Esophagus squamous epithelium (tissue), 4 donors: Measurements from ENCODE around the gene ELMO1.

ENCODE experiments used
- POLR2A ChIP-seq, 4 donors: fragments of 450-650 bp; IDR thresholded peaks; one replicate each; pipeline ENCODE4 v1.6.1; 2017; ENCODE audit warnings: antibody characterized with exemption in 4 of 4, mild to moderate bottlenecking in 4 of 4, moderate library complexity in 3 of 4
- TF ChIP-seq, protein P1 (sequence below), 6 experiments: fragments of 450-650 bp in 4 of 6; fragments of 200-600 bp in 2 of 6; sonication (generic) in 2 of 6; IDR thresholded peaks; one replicate each; pipeline ENCODE4 v1.5.1; 2016 to 2019; ENCODE audit warnings: antibody characterized with exemption in 6 of 6, mild to moderate bottlenecking in 4 of 6, moderate library complexity in 4 of 6

DNA sequence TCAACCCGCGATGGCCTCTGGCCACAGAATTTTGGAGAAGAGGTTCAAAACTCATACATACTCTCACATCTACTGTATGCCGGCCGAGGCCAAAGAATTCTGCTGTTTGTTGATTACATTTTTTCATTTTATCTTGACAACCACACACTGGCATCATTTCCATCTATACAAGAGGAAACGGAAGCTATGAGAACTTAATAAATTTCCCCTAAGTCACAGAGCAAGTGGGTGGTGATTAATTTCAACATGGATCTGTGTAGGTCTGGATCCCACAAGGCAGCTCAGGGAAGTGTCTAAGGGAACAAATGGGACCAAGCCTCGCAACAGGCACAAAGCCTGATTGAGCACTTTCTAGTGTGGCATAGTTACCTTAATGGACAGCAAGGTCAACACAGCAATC, 18.0 kb downstream of the ELMO1 start:
- TF ChIP-seq, protein P1, sequence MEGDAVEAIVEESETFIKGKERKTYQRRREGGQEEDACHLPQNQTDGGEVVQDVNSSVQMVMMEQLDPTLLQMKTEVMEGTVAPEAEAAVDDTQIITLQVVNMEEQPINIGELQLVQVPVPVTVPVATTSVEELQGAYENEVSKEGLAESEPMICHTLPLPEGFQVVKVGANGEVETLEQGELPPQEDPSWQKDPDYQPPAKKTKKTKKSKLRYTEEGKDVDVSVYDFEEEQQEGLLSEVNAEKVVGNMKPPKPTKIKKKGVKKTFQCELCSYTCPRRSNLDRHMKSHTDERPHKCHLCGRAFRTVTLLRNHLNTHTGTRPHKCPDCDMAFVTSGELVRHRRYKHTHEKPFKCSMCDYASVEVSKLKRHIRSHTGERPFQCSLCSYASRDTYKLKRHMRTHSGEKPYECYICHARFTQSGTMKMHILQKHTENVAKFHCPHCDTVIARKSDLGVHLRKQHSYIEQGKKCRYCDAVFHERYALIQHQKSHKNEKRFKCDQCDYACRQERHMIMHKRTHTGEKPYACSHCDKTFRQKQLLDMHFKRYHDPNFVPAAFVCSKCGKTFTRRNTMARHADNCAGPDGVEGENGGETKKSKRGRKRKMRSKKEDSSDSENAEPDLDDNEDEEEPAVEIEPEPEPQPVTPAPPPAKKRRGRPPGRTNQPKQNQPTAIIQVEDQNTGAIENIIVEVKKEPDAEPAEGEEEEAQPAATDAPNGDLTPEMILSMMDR (IDR thresholded peaks at IDR 0.05): no peak
- no peak for TF ChIP-seq POLR2A (IDR thresholded peaks at IDR 0.05)
